Measurements from ENCODE around the gene ASCC2. TPM values are rescaled to one million over a fixed set of nuclear protein-coding genes. Genes with fewer than 3 reads are reported as not detected.
A peak's percentile ranks its signal among the peaks of the same experiment; 100 is the strongest.
"Not testable (repeated sequence)": the region's sequence is repeated elsewhere in the genome, so short reads cannot be mapped to it uniquely, and the experiment has no call there.

ASCC2 gene
- total and polyA plus RNA-seq, 5 donors from 2014 or later = 39.3 to 94.0 (median 42.8) TPM

- H3K27me3 ChIP-seq (ENCODE audit: control insufficient read depth, insufficient read depth, low read length) = no peaks in the 10 kb centered on the region
- H3K4me3 ChIP-seq (ENCODE audit: low read depth, low read length) = peak overlapping the region; percentile 97
- peaks cover 9% of the 10 kb centered on the region for H3K36me3 Mint-ChIP-seq
- peaks cover 22% of the 10 kb centered on the region for H3K4me1 ChIP-seq (ENCODE audit: control insufficient read depth, insufficient read depth, low read length, poor library complexity, severe bottlenecking)
- peak in 1 of 2 donors; percentile 18 for ATAC-seq (ENCODE audit: low read depth in 2 of 2)
- no peaks in the 10 kb centered on the region for H3K9me3 Mint-ChIP-seq
- DNase-seq = no peak
- H3K4me1 Mint-ChIP-seq = peaks cover 18 to 43% (median 32%) of the 10 kb centered on the region in 4 donors
- no peaks in the 10 kb centered on the region for H3K9me3 ChIP-seq (ENCODE audit: control insufficient read depth in 2 of 2, low read length in 2 of 2)
- peak overlapping the region; percentile 96 to 97 (median 96) for H3K27ac Mint-ChIP-seq
- peak overlapping the region; percentile 84 for H3K27ac ChIP-seq (ENCODE audit: insufficient read depth, low read length, poor library complexity, severe bottlenecking)
- peaks cover 11% of the 10 kb centered on the region for H3K36me3 ChIP-seq (ENCODE audit: control insufficient read depth, insufficient read depth, low read length)
- no peaks in the 10 kb centered on the region for H3K27me3 Mint-ChIP-seq
- peak overlapping the region; percentile 92 to 95 (median 94) for H3K4me3 Mint-ChIP-seq
Measured at GRCh38 chr22:29838599-29838956, 504 bp upstream of the ASCC2 start.

GRCh38 chr22:29836791-29837370 is 1.2 kb downstream of the ASCC2 start:
- Histone ChIP-seq H3K36me3 (ENCODE audit: control insufficient read depth, insufficient read depth, low read length) (peaks cover 22% of the 10 kb centered on the region), H3K4me1 (ENCODE audit: control insufficient read depth, insufficient read depth, low read length, poor library complexity, severe bottlenecking) (peaks cover 22% of the 10 kb centered on the region)
- not testable (repeated sequence) for H3K9me3 Mint-ChIP-seq; ATAC-seq (ENCODE audit: low read depth in 2 of 2); H3K27ac ChIP-seq (ENCODE audit: insufficient read depth, low read length, poor library complexity, severe bottlenecking); H3K27me3 ChIP-seq (ENCODE audit: control insufficient read depth, insufficient read depth, low read length); H3K9me3 ChIP-seq (ENCODE audit: control insufficient read depth in 2 of 2, low read length in 2 of 2); H3K4me3 ChIP-seq (ENCODE audit: low read depth, low read length); DNase-seq; H3K27me3 Mint-ChIP-seq
- H3K36me3 Mint-ChIP-seq = peaks cover 20% of the 10 kb centered on the region
- H3K4me3 Mint-ChIP-seq = peak overlapping the region; percentile 92 to 95 (median 94)
- H3K27ac Mint-ChIP-seq = peak overlapping the region in 1 of 3 donors; percentile 65
- peaks cover 18 to 50% (median 39%) of the 10 kb centered on the region in 4 donors for H3K4me1 Mint-ChIP-seq

GRCh38 chr22:29834046-29834445 is 4.0 kb downstream of the ASCC2 start:
- no peaks in the 10 kb centered on the region for H3K27me3 Mint-ChIP-seq
- H3K4me1 ChIP-seq (ENCODE audit: control insufficient read depth, insufficient read depth, low read length, poor library complexity, severe bottlenecking) = peaks cover 22% of the 10 kb centered on the region
- peak overlapping the region in 1 of 3 donors; percentile 44 for H3K27ac Mint-ChIP-seq
- DNase-seq = no peak
- H3K9me3 Mint-ChIP-seq = no peaks in the 10 kb centered on the region
- no peaks in the 10 kb centered on the region for H3K27me3 ChIP-seq (ENCODE audit: control insufficient read depth, insufficient read depth, low read length)
- ATAC-seq (ENCODE audit: low read depth in 2 of 2) = no peak
- H3K4me3 Mint-ChIP-seq = peak overlapping the region in 1 of 4 donors; percentile 47
- H3K4me3 ChIP-seq (ENCODE audit: low read depth, low read length) = no peak overlapping the region
- H3K4me1 Mint-ChIP-seq = peaks cover 25 to 60% (median 46%) of the 10 kb centered on the region in 4 donors
- peaks cover 47% of the 10 kb centered on the region for H3K36me3 ChIP-seq (ENCODE audit: control insufficient read depth, insufficient read depth, low read length)
- no peaks in the 10 kb centered on the region for H3K9me3 ChIP-seq (ENCODE audit: control insufficient read depth in 2 of 2, low read length in 2 of 2)
- no peak overlapping the region for H3K27ac ChIP-seq (ENCODE audit: insufficient read depth, low read length, poor library complexity, severe bottlenecking)
- peaks cover 34% of the 10 kb centered on the region for H3K36me3 Mint-ChIP-seq

GRCh38 chr22:29833392-29833965 is 4.6 kb downstream of the ASCC2 start:
- no peaks in the 10 kb centered on the region for H3K9me3 ChIP-seq (ENCODE audit: control insufficient read depth in 2 of 2, low read length in 2 of 2)
- peaks cover 23 to 54% (median 45%) of the 10 kb centered on the region in 4 donors for H3K4me1 Mint-ChIP-seq

GRCh38 chr22:29831958-29832357 is 6.1 kb downstream of the ASCC2 start:
- H3K36me3 ChIP-seq (ENCODE audit: control insufficient read depth, insufficient read depth, low read length) = peaks cover 63% of the 10 kb centered on the region

More at GRCh38 chr22:29833392-29833965, 4.6 kb downstream of the ASCC2 start:
- peaks cover 51% of the 10 kb centered on the region for H3K36me3 ChIP-seq (ENCODE audit: control insufficient read depth, insufficient read depth, low read length)
- Mint-ChIP-seq H3K27ac (peak overlapping the region in 1 of 3 donors; percentile 41), H3K36me3 (peaks cover 36% of the 10 kb centered on the region), H3K4me3 (peak overlapping the region in 1 of 4 donors; percentile 48), H3K27me3 (no peaks in the 10 kb centered on the region), H3K9me3 (no peaks in the 10 kb centered on the region)
- no peak overlapping the region for H3K4me3 ChIP-seq (ENCODE audit: low read depth, low read length)
- H3K4me1 ChIP-seq (ENCODE audit: control insufficient read depth, insufficient read depth, low read length, poor library complexity, severe bottlenecking) = peaks cover 18% of the 10 kb centered on the region
- DNase-seq (no peak), ATAC-seq (ENCODE audit: low read depth in 2 of 2) (no peak)
- no peaks in the 10 kb centered on the region for H3K27me3 ChIP-seq (ENCODE audit: control insufficient read depth, insufficient read depth, low read length)
- no peak overlapping the region for H3K27ac ChIP-seq (ENCODE audit: insufficient read depth, low read length, poor library complexity, severe bottlenecking)

GRCh38 chr22:29831186-29831921 is 6.7 kb downstream of the ASCC2 start:
- no peak overlapping the region for H3K27ac ChIP-seq (ENCODE audit: insufficient read depth, low read length, poor library complexity, severe bottlenecking)
- Mint-ChIP-seq H3K9me3 (no peaks in the 10 kb centered on the region), H3K4me1 (peaks cover 14 to 34% (median 34%) of the 10 kb centered on the region in 4 donors), H3K27me3 (no peaks in the 10 kb centered on the region), H3K36me3 (peaks cover 48% of the 10 kb centered on the region), H3K27ac (peak overlapping the region; percentile 13 to 48 (median 20)), H3K4me3 (no peak overlapping the region)
- DNase-seq = no peak
- H3K4me3 ChIP-seq (ENCODE audit: low read depth, low read length) = no peak overlapping the region
- no peaks in the 10 kb centered on the region for H3K9me3 ChIP-seq (ENCODE audit: control insufficient read depth in 2 of 2, low read length in 2 of 2)
- H3K27me3 ChIP-seq (ENCODE audit: control insufficient read depth, insufficient read depth, low read length) = no peaks in the 10 kb centered on the region
- ATAC-seq (ENCODE audit: low read depth in 2 of 2) = no peak
- peaks cover 66% of the 10 kb centered on the region for H3K36me3 ChIP-seq (ENCODE audit: control insufficient read depth, insufficient read depth, low read length)
- H3K4me1 ChIP-seq (ENCODE audit: control insufficient read depth, insufficient read depth, low read length, poor library complexity, severe bottlenecking) = no peaks in the 10 kb centered on the region

More at GRCh38 chr22:29831958-29832357, 6.1 kb downstream of the ASCC2 start:
- peaks cover 48% of the 10 kb centered on the region for H3K36me3 Mint-ChIP-seq
- no peak for DNase-seq
- Histone ChIP-seq H3K27me3 (ENCODE audit: control insufficient read depth, insufficient read depth, low read length) (no peaks in the 10 kb centered on the region), H3K27ac (ENCODE audit: insufficient read depth, low read length, poor library complexity, severe bottlenecking) (no peak overlapping the region), H3K4me3 (ENCODE audit: low read depth, low read length) (no peak overlapping the region), H3K4me1 (ENCODE audit: control insufficient read depth, insufficient read depth, low read length, poor library complexity, severe bottlenecking) (peaks cover 5% of the 10 kb centered on the region), H3K9me3 (ENCODE audit: control insufficient read depth in 2 of 2, low read length in 2 of 2) (no peaks in the 10 kb centered on the region)
- H3K4me3 Mint-ChIP-seq = no peak overlapping the region
- no peak overlapping the region for H3K27ac Mint-ChIP-seq
- H3K4me1 Mint-ChIP-seq = peaks cover 14 to 40% (median 38%) of the 10 kb centered on the region in 4 donors
- no peaks in the 10 kb centered on the region for H3K27me3 Mint-ChIP-seq
- no peaks in the 10 kb centered on the region for H3K9me3 Mint-ChIP-seq
- no peak for ATAC-seq (ENCODE audit: low read depth in 2 of 2)

GRCh38 chr22:29830585-29830984 is 7.5 kb downstream of the ASCC2 start:
- Mint-ChIP-seq H3K27ac (no peak overlapping the region), H3K27me3 (no peaks in the 10 kb centered on the region), H3K4me1 (peaks cover 9 to 29% (median 26%) of the 10 kb centered on the region in 4 donors), H3K9me3 (no peaks in the 10 kb centered on the region), H3K36me3 (peaks cover 48% of the 10 kb centered on the region), H3K4me3 (no peak overlapping the region)
- Histone ChIP-seq H3K36me3 (ENCODE audit: control insufficient read depth, insufficient read depth, low read length) (peaks cover 70% of the 10 kb centered on the region), H3K9me3 (ENCODE audit: control insufficient read depth in 2 of 2, low read length in 2 of 2) (no peaks in the 10 kb centered on the region), H3K4me3 (ENCODE audit: low read depth, low read length) (no peak overlapping the region), H3K4me1 (ENCODE audit: control insufficient read depth, insufficient read depth, low read length, poor library complexity, severe bottlenecking) (no peaks in the 10 kb centered on the region), H3K27ac (ENCODE audit: insufficient read depth, low read length, poor library complexity, severe bottlenecking) (no peak overlapping the region), H3K27me3 (ENCODE audit: control insufficient read depth, insufficient read depth, low read length) (no peaks in the 10 kb centered on the region)
- no peak for DNase-seq
- ATAC-seq (ENCODE audit: low read depth in 2 of 2) = no peak

Measured in CD4-positive, CD25-positive, alpha-beta regulatory T cell (primary cell).